ENCODE results near the gene HIPK3.

GRCh38 chr11:33294224-33294623 lies 37.0 kb downstream of the HIPK3 start:
- no peak for TF ChIP-seq CTCF (IDR thresholded peaks at IDR 0.05)
- TF ChIP-seq POLR2A (IDR thresholded peaks at IDR 0.05) = no peak

Measured in uterus (tissue), 2 donors.